Muscle layer of duodenum (tissue), 2 donors: ENCODE data around the gene DNM2.
"Not testable (repeated sequence)": the region's sequence is repeated elsewhere in the genome, so short reads cannot be mapped to it uniquely, and the experiment has no call there.

ENCODE experiments used
- H3K27ac ChIP-seq: one replicate; pipeline ENCODE4 v1.7.0; 2013; ENCODE audit warnings: mild to moderate bottlenecking, low read length
- H3K27me3 ChIP-seq: one replicate; pipeline ENCODE4 v1.7.0; 2013; ENCODE audit warnings: low read depth, mild to moderate bottlenecking, control low read depth, low read length
- H3K36me3 ChIP-seq, 2 donors: one replicate each; pipeline ENCODE4 v1.7.0; 2013; ENCODE audit warnings: low read length in 2 of 2, control low read depth in 1 of 2, mild to moderate bottlenecking in 1 of 2; ENCODE audit not compliant: insufficient read depth in 2 of 2, control insufficient read depth in 1 of 2
- H3K4me1 ChIP-seq, 2 donors: one replicate each; pipeline ENCODE4 v1.7.0; 2013; ENCODE audit warnings: low read length in 2 of 2, mild to moderate bottlenecking in 2 of 2, control low read depth in 1 of 2, moderate library complexity in 1 of 2; ENCODE audit not compliant: insufficient read depth in 2 of 2, control insufficient read depth in 1 of 2
- H3K4me3 ChIP-seq, 2 donors: one replicate each; pipeline ENCODE4 v1.7.0; 2013; ENCODE audit warnings: low read length in 2 of 2, low read depth in 1 of 2, mild to moderate bottlenecking in 1 of 2
- H3K9me3 ChIP-seq, 2 donors: one replicate each; pipeline ENCODE4 v1.7.0; 2013; ENCODE audit warnings: low read length in 2 of 2, control low read depth in 1 of 2, mild to moderate bottlenecking in 1 of 2; ENCODE audit not compliant: control insufficient read depth in 1 of 2
- donor health status: healthy.

The DNM2 gene

DNA sequence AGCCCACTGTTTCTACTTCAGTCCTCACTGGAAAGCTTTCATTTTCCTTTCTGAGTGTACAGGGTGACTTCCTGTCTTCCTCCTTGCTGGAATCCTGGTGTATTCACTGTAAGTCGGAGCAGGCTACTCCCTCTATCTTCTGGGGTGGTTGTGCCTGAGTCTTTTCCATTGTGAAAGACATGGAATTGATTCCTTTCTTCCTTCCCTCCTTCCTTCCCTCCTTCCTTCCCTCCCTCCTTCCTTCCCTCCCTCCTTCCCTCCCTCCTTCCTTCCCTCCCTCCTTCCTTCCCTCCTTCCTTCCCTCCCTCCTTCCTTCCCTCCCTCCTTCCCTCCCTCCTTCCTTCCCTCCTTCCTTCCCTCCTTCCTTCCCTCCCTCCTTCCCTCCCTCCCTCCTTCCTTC is 40.2 kb downstream of the DNM2 start:
- not testable (repeated sequence) for H3K9me3 ChIP-seq, H3K27ac ChIP-seq, H3K4me3 ChIP-seq, H3K27me3 ChIP-seq
- Histone ChIP-seq H3K36me3 (peaks cover 9 to 13% of the 10 kb centered on the region in 2 donors), H3K4me1 (peaks cover 3 to 14% of the 10 kb centered on the region in 2 donors)

DNA sequence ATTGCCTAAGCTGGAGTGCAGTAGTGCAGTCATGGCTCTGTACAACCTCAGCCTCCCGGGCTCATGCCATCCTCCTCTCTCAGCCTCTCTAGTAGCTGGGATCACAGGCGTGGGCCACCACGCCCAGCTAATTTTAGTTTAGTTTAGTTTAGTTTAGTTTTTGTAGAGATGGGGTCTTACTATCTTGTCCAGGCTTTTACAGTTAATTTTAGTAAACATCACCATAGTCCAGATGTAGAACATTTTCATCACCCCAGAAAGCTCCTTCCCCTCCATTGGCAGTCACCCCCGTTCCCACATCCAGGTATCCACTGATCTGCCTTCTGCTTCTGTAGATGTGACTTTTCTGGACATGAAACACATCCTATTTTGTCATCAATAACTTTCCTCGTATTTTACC is 41.1 kb downstream of the DNM2 start:
- H3K36me3 ChIP-seq: peaks cover 9 to 13% of the 10 kb centered on the region in 2 donors
- H3K4me3 ChIP-seq: no peak overlapping the region
- no peak overlapping the region for H3K27ac ChIP-seq
- no peaks in the 10 kb centered on the region for H3K27me3 ChIP-seq
- H3K4me1 ChIP-seq: peaks cover 3 to 14% of the 10 kb centered on the region in 2 donors
- no peaks in the 10 kb centered on the region for H3K9me3 ChIP-seq

- peaks cover 9 to 13% of the 10 kb centered on the region in 2 donors for H3K36me3 ChIP-seq
- no peaks in the 10 kb centered on the region for H3K27me3 ChIP-seq
- no peak overlapping the region for H3K4me3 ChIP-seq
- no peaks in the 10 kb centered on the region for H3K9me3 ChIP-seq
- no peak overlapping the region for H3K27ac ChIP-seq
- peaks cover 3 to 14% of the 10 kb centered on the region in 2 donors for H3K4me1 ChIP-seq
These were observed 42.5 kb downstream of the DNM2 start for GRCh38 chr19:10760273-10760944.

GRCh38 chr19:10761443-10762250 is 43.8 kb downstream of the DNM2 start:
- H3K36me3 ChIP-seq: peaks cover 9 to 13% of the 10 kb centered on the region in 2 donors
- H3K4me1 ChIP-seq: peaks cover 7 to 23% of the 10 kb centered on the region in 2 donors
- no peak overlapping the region for H3K4me3 ChIP-seq
- no peaks in the 10 kb centered on the region for H3K27me3 ChIP-seq
- no peak overlapping the region for H3K27ac ChIP-seq
- H3K9me3 ChIP-seq: no peaks in the 10 kb centered on the region

GRCh38 chr19:10762656-10763055 is 44.8 kb downstream of the DNM2 start:
- Histone ChIP-seq H3K27me3 (no peaks in the 10 kb centered on the region), H3K4me1 (peaks cover 11 to 32% of the 10 kb centered on the region in 2 donors), H3K4me3 (no peak overlapping the region), H3K27ac (peak overlapping the region; percentile 45), H3K9me3 (no peaks in the 10 kb centered on the region), H3K36me3 (peaks cover 9 to 13% of the 10 kb centered on the region in 2 donors)

GRCh38 chr19:10763411-10763810 is 45.5 kb downstream of the DNM2 start:
- H3K9me3 ChIP-seq: no peaks in the 10 kb centered on the region
- H3K27ac ChIP-seq: no peak overlapping the region
- H3K36me3 ChIP-seq: peaks cover 9 to 14% of the 10 kb centered on the region in 2 donors
- no peaks in the 10 kb centered on the region for H3K27me3 ChIP-seq
- no peak overlapping the region for H3K4me3 ChIP-seq
- H3K4me1 ChIP-seq: peaks cover 11 to 32% of the 10 kb centered on the region in 2 donors

GRCh38 chr19:10763828-10764339 is 46.0 kb downstream of the DNM2 start:
- Histone ChIP-seq H3K4me3 (no peak overlapping the region), H3K27me3 (no peaks in the 10 kb centered on the region), H3K36me3 (peaks cover 9 to 17% of the 10 kb centered on the region in 2 donors), H3K9me3 (no peaks in the 10 kb centered on the region), H3K4me1 (peaks cover 11 to 37% of the 10 kb centered on the region in 2 donors), H3K27ac (peak overlapping the region; percentile 39)

DNA sequence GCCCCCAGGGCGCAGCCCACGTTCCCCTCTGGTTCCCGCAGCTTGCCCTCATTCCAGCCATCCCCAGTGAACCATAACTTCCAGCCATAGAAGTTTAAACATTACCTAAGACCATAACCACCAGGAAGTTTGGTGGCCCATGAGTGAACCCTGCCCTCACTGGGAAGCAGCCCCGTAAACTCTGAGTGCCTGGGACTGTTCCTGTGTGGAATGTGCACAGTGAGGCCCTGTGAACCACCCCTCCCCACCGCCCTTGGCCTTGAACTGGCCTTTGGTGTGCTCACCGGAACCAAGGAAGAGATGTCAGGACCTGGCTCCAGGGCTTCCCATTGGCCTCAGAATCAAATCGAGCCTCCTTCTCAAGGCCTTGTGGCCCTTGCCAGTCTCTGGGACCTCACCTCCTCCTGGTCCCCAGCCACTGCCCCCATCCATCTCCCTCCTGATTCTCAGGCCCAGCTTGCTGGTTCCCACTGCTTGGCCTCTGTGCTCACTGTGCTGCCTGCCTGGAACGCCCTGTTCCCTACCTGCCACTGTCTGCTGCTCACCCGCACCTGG is 46.5 kb downstream of the DNM2 start:
- Histone ChIP-seq H3K4me3 (no peak overlapping the region), H3K27ac (peak overlapping the region; percentile 39), H3K4me1 (peaks cover 14 to 42% of the 10 kb centered on the region in 2 donors)

GRCh38 chr19:10766049-10766623 is 48.3 kb downstream of the DNM2 start:
- peaks cover 9 to 10% of the 10 kb centered on the region in 2 donors for H3K36me3 ChIP-seq
- no peak overlapping the region for H3K4me3 ChIP-seq
- H3K9me3 ChIP-seq: no peaks in the 10 kb centered on the region
- H3K4me1 ChIP-seq: peaks cover 20 to 49% of the 10 kb centered on the region in 2 donors
- H3K27me3 ChIP-seq: no peaks in the 10 kb centered on the region
- H3K27ac ChIP-seq: peak overlapping the region; percentile 16

More for the DNA sequence above, 46.5 kb downstream of the DNM2 start:
- Histone ChIP-seq H3K36me3 (peaks cover 9 to 17% of the 10 kb centered on the region in 2 donors), H3K27me3 (no peaks in the 10 kb centered on the region), H3K9me3 (no peaks in the 10 kb centered on the region)

DNA sequence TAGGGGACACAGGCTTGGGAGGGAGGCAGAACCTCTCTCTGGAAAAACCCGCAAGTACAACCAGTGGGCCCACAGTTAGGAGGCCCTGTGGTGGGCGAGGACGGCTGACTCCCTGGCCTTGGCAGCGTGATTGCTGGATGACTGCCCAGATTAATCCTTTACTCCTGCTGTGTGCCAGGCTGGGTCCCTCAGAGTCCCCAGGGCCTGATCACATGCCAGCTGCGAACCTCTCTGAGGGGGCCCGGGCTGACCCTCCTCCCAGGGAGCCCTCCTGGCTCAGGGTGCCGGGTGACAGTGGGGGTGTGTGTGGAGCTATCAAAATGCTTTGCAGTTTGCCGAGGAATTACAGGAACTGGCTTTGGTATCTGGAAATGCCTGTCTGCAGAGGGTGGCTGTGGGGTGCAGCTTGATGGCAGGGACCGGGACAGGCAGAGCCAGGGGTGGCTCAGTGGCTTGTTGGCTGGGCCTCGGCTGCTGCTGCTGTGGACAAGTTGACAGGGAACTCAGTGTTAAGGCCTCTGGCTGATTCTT is 48.9 kb downstream of the DNM2 start:
- no peak overlapping the region for H3K4me3 ChIP-seq
- no peaks in the 10 kb centered on the region for H3K27me3 ChIP-seq
- no peaks in the 10 kb centered on the region for H3K9me3 ChIP-seq
- H3K4me1 ChIP-seq: peaks cover 20 to 49% of the 10 kb centered on the region in 2 donors
- H3K36me3 ChIP-seq: peaks cover 4% of the 10 kb centered on the region in 2 donors
- H3K27ac ChIP-seq: peak overlapping the region; percentile 16
